Sigmoid colon (tissue), 7 donors: ENCODE results near the gene TLNRD1. TPM values are rescaled to one million over a fixed set of nuclear protein-coding genes. Genes with fewer than 3 reads are reported as not detected.
A peak's percentile ranks its signal among the peaks of the same experiment; 100 is the strongest.

Experiments
- DNase-seq: peaks from one replicate; pipeline ENCODE4 v3.0.0-alpha.2; 2019
- H3K27ac ChIP-seq, 4 donors: fragments of 200-600 bp; sonication (generic); one replicate each; pipeline ENCODE4 v1.5.1; 2016 to 2019; ENCODE audit warnings: mild to moderate bottlenecking in 1 of 4
- H3K27me3 ChIP-seq, 3 donors: fragments of 200-600 bp; sonication (generic); one replicate each; pipeline ENCODE4 v1.5.1; 2019; ENCODE audit warnings: mild to moderate bottlenecking in 1 of 3
- H3K36me3 ChIP-seq, 4 donors: fragments of 200-600 bp; sonication (generic); one replicate each; pipeline ENCODE4 v1.5.1; 2016 to 2019
- H3K4me1 ChIP-seq, 4 donors: fragments of 200-600 bp; sonication (generic); one replicate each; pipeline ENCODE4 v1.5.1; 2017 to 2019
- H3K4me3 ChIP-seq, 4 donors: fragments of 200-600 bp; sonication (generic); one replicate each; pipeline ENCODE4 v1.5.1; 2017 to 2019; ENCODE audit warnings: mild to moderate bottlenecking in 2 of 4, moderate library complexity in 1 of 4
- H3K9me3 ChIP-seq, 4 donors: fragments of 200-600 bp in 3 of 4; sonication (generic) in 3 of 4; one replicate each; pipeline versions ENCODE4 v1.5.1 to v1.6.1; 2013 to 2019
- EP300 ChIP-seq, 4 donors: sonication (generic); formaldehyde crosslinking; IDR thresholded peaks; one replicate each; pipeline ENCODE4 v1.6.1; 2017; ENCODE audit warnings: antibody characterized with exemption in 4 of 4
- POLR2A ChIP-seq, 2 donors: fragments of 450-650 bp; IDR thresholded peaks; one replicate each; pipeline ENCODE4 v1.6.1; 2016; ENCODE audit warnings: antibody characterized with exemption in 2 of 2, mild to moderate bottlenecking in 2 of 2, moderate library complexity in 2 of 2
- POLR2AphosphoS5 ChIP-seq, 4 donors: sonication (generic); formaldehyde crosslinking; IDR thresholded peaks; one replicate each; pipeline ENCODE4 v1.6.1; 2017; ENCODE audit warnings: antibody characterized with exemption in 4 of 4
- WGBS, 2 donors: extraction: QIAGEN DNeasy Blood & Tissue Kit; methylation state at CpG; one replicate each; pipeline ENCODE4 v1.1.7; 2013; 5-methylcytosine and 5-hydroxymethylcytosine counted together
- intact Hi-C: fragments of 100-400 bp; cut with DNase I; formaldehyde crosslinking; loops from one replicate; pipeline ENCODE4 v1.15.1; 2023
- polyA plus RNA-seq, 3 donors: library from polyadenylated mRNA; stranded (reverse); fragments of 200-250 nt; gene quantifications; one replicate each; pipeline ENCODE4 v1.2.3, GENCODE V29; 2013
- total RNA-seq, 4 donors: library from RNA; depleted of rRNA; stranded (reverse); fragments of >200 nt; gene quantifications; one replicate each; pipeline ENCODE4 v1.1.0, GENCODE V29; 2016
- TF ChIP-seq, protein P1 (sequence below), 4 experiments: fragments of 450-650 bp in 3 of 4; fragments of 200-600 bp in 1 of 4; IDR thresholded peaks; one replicate each; pipeline ENCODE4 v1.5.1; 2016 to 2019; ENCODE audit warnings: antibody characterized with exemption in 4 of 4, mild to moderate bottlenecking in 3 of 4, moderate library complexity in 2 of 4
- donor health status: healthy with polysubstance abuse.
- donor health status: Bipolar disorder and iron deficiency.
- donor health status: healthy.

TLNRD1 gene
- total and polyA plus RNA-seq, 7 donors: 6.6 to 18.3 (median 12.5) TPM

- H3K4me1 ChIP-seq: peaks cover 0 to 10% (median 0%) of the 10 kb centered on the region in 4 donors
- H3K36me3 ChIP-seq: no peaks in the 10 kb centered on the region
- H3K27ac ChIP-seq: peak overlapping the region in 2 of 4 donors; percentile 55 to 74
- intact Hi-C loops: no loop called here
- WGBS, 2 donors: 92 to 94% methylated on average over 8 of the region's 8 CpGs
- TF ChIP-seq POLR2AphosphoS5 (IDR thresholded peaks at IDR 0.05): no peak
- TF ChIP-seq EP300 (IDR thresholded peaks at IDR 0.05): no peak
- no peak for TF ChIP-seq POLR2A (IDR thresholded peaks at IDR 0.05)
- TF ChIP-seq, protein P1, sequence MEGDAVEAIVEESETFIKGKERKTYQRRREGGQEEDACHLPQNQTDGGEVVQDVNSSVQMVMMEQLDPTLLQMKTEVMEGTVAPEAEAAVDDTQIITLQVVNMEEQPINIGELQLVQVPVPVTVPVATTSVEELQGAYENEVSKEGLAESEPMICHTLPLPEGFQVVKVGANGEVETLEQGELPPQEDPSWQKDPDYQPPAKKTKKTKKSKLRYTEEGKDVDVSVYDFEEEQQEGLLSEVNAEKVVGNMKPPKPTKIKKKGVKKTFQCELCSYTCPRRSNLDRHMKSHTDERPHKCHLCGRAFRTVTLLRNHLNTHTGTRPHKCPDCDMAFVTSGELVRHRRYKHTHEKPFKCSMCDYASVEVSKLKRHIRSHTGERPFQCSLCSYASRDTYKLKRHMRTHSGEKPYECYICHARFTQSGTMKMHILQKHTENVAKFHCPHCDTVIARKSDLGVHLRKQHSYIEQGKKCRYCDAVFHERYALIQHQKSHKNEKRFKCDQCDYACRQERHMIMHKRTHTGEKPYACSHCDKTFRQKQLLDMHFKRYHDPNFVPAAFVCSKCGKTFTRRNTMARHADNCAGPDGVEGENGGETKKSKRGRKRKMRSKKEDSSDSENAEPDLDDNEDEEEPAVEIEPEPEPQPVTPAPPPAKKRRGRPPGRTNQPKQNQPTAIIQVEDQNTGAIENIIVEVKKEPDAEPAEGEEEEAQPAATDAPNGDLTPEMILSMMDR (IDR thresholded peaks at IDR 0.05): no peak
- DNase-seq: no peak
- no peaks in the 10 kb centered on the region for H3K9me3 ChIP-seq
- no peak overlapping the region for H3K4me3 ChIP-seq
- H3K27me3 ChIP-seq: no peaks in the 10 kb centered on the region
Measured at GRCh38 chr15:81024936-81025335, 24.2 kb downstream of the TLNRD1 start.

DNA sequence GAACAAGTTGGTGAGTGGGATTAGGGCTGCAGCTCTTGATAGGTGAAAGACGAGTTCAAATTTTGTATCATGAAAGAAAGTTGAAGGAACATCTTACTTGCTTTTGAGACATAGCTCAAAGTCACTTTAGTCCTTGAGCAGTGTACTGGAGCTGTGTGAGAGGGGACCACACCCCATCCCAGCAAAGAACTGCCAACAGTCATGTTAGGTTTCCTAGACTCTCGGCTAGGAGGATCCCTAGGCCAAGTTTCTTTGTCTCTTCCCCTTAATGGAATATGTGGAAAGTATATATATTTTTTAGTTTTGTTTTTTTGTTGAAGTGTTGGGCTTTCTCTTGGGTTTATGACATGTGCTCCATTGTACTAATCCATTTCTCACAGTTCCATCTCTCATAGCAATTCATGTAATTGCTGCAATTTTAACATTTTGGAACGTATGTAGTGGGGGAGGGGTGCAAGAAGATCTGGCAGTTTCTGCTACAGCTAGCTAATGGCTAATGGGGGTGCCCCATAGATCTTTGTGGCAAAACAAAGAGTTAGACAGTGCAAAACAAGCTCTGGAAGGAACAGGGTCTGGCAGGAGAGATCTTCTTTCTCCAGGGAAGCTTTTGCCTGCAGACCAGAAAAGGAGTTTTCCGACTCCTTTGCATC, 25.1 kb downstream of the TLNRD1 start:
- TF ChIP-seq POLR2AphosphoS5 (IDR thresholded peaks at IDR 0.05): no peak
- no peak for TF ChIP-seq EP300 (IDR thresholded peaks at IDR 0.05)
- TF ChIP-seq POLR2A (IDR thresholded peaks at IDR 0.05): no peak
- TF ChIP-seq, protein P1 (IDR thresholded peaks at IDR 0.05): no peak
- Histone ChIP-seq H3K4me3 (no peak overlapping the region), H3K36me3 (no peaks in the 10 kb centered on the region), H3K27me3 (no peaks in the 10 kb centered on the region), H3K27ac (no peak overlapping the region), H3K9me3 (no peaks in the 10 kb centered on the region), H3K4me1 (peaks cover 0 to 10% (median 0%) of the 10 kb centered on the region in 4 donors)
- intact Hi-C loops: no loop called here
- 86 to 90% methylated on average over 4 of the region's 4 CpGs for WGBS, 2 donors
- no peak for DNase-seq

DNA sequence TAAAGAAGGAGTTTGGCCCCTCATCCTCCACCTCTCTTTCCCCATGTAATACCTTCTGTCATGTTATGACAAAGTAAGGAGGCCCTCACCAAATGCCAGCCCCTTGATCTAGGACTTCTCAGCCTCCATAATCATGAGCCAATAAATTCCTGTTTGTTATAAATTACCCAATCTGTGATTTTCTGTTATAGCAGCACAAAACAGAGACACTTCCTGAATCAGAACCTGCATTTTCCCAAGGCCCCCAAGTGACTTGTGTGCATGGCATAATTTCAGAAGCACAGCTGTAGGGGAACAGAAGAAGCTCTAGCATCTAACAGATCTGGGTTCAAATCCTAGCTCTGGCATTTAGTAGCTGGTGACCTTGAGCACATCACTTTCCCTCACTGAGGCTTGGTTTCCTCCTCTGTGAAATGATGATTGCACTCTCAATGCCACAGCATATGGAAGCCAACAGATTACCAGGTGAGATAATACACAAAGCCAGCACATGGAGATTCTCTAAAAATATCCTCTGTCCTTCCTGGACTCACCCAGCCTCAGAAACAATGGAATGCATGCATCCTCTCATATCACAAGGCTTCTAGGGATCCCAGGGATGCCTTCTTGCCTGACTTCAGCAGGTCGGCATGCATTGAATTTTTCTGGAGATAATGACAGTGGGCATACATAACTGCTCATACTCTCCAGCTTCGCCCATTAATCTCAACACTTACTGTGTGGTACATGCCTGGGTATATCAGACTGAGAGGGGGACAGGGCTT, 26.3 kb downstream of the TLNRD1 start:
- H3K9me3 ChIP-seq: no peaks in the 10 kb centered on the region
- H3K4me1 ChIP-seq: peaks cover 0 to 10% (median 0%) of the 10 kb centered on the region in 4 donors
- H3K27ac ChIP-seq: no peak overlapping the region
- intact Hi-C loops: no loop called here
- no peaks in the 10 kb centered on the region for H3K27me3 ChIP-seq
- H3K4me3 ChIP-seq: no peak overlapping the region
- WGBS, 2 donors: 93 to 97% methylated on average over 2 of the region's 2 CpGs
- no peak for DNase-seq
- H3K36me3 ChIP-seq: no peaks in the 10 kb centered on the region
- TF ChIP-seq POLR2A (IDR thresholded peaks at IDR 0.05) (no peak), POLR2AphosphoS5 (IDR thresholded peaks at IDR 0.05) (no peak), EP300 (IDR thresholded peaks at IDR 0.05) (no peak)
- TF ChIP-seq, protein P1 (IDR thresholded peaks at IDR 0.05): no peak

DNA sequence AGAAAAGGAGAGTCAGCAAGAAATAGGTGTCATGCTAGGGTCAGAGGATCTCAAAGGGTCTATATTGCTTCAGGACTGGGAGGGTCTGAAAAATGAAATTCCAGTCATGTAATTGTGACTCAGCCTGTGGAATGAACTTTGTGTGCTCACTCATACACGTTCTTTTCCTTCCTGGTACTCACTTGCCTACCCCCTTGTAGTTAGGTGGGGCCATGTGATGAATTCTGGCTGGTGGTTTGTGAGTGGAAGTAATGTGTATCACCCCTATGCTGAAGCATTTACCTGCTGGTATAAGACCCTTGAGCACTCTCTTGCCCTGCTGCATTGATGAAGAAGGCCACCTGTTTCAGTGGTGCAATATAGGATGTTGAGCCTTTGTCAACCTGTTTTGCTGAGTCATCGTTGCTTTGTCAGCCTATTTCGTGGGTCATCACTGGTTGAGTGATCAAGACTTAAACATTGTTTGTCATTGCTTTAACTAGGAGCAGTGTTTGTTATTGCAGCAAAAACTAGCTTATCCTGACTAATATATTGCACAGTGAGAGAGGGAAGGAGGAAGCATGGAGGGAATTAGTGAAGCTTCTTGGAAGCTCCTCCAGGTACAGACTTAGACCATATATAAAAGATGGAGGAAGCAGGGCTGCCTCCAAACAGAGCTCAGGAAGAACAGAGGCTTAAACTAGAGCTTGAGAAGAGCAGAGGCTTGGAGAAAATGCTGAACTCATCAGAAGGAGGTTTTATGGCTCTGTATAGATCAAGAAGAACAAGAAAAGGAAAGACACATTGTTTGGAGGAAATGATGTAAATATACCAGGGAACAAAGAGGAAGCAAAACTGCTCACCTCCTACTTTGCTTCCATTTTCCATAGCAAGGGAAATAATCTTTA, 28.9 kb downstream of the TLNRD1 start:
- intact Hi-C loops: no loop called here
- no peak overlapping the region for H3K4me3 ChIP-seq
- H3K4me1 ChIP-seq: peaks cover 0 to 17% (median 12%) of the 10 kb centered on the region in 4 donors
- H3K36me3 ChIP-seq: no peaks in the 10 kb centered on the region
- no peaks in the 10 kb centered on the region for H3K9me3 ChIP-seq
- no peak for DNase-seq
- TF ChIP-seq POLR2AphosphoS5 (IDR thresholded peaks at IDR 0.05): peak in 1 of 4 donors; percentile 12
- TF ChIP-seq, protein P1 (IDR thresholded peaks at IDR 0.05): no peak
- TF ChIP-seq EP300 (IDR thresholded peaks at IDR 0.05): no peak
- no peak for TF ChIP-seq POLR2A (IDR thresholded peaks at IDR 0.05)
- WGBS, 2 donors: 61 to 68% methylated on average over 3 of the region's 3 CpGs
- no peaks in the 10 kb centered on the region for H3K27me3 ChIP-seq
- H3K27ac ChIP-seq: peak overlapping the region in 1 of 4 donors; percentile 34
